Lung (tissue), 12 donors: Measurements from ENCODE around the gene HUNK. TPM values are rescaled to one million over a fixed set of nuclear protein-coding genes. Genes with fewer than 3 reads are reported as not detected.
"Not testable (repeated sequence)": the region's sequence is repeated elsewhere in the genome, so short reads cannot be mapped to it uniquely, and the experiment has no call there.

Source experiments
- ATAC-seq: fragments of 200-7000 bp; cut with Tn5 transposase; one replicate; pipeline ENCODE4 v1.9.1; 2020; ENCODE audit warnings: moderate number of reproducible peaks; ENCODE audit not compliant: insufficient read depth, low FRiP score
- DNase-seq, 3 donors: peaks; one replicate each; pipeline ENCODE4 v3.0.0-alpha.2; 2013 to 2017
- H3K27ac ChIP-seq, 2 donors: one replicate each; pipeline ENCODE4 v1.5.1; 2013; ENCODE audit warnings: mild to moderate bottlenecking in 2 of 2, moderate library complexity in 2 of 2, control low read depth in 1 of 2, inconsistent platforms in 1 of 2, low read depth in 1 of 2, low read length in 1 of 2
- H3K27me3 ChIP-seq, 3 donors: one replicate each; pipeline ENCODE4 v1.5.1; 2013; ENCODE audit warnings: low read length in 2 of 3; ENCODE audit not compliant: control insufficient read depth in 3 of 3, insufficient read depth in 3 of 3
- H3K36me3 ChIP-seq, 4 donors: one replicate each; pipeline ENCODE4 v1.5.1; 2013; ENCODE audit warnings: low read length in 4 of 4, mild to moderate bottlenecking in 1 of 4, moderate library complexity in 1 of 4; ENCODE audit not compliant: control insufficient read depth in 4 of 4, insufficient read depth in 4 of 4
- H3K4me1 ChIP-seq, 5 donors: one replicate each; pipeline ENCODE4 v1.5.1; 2013; ENCODE audit warnings: low read length in 5 of 5, mild to moderate bottlenecking in 2 of 5, moderate library complexity in 1 of 5; ENCODE audit not compliant: control insufficient read depth in 5 of 5, insufficient read depth in 5 of 5
- H3K4me3 ChIP-seq: one replicate; pipeline ENCODE4 v1.5.1; 2013; ENCODE audit warnings: mild to moderate bottlenecking, control low read depth, moderate library complexity
- H3K9ac ChIP-seq, 2 donors: one replicate each; pipeline ENCODE4 v1.5.1; 2013; ENCODE audit warnings: low read length in 2 of 2, control low read depth in 1 of 2; ENCODE audit not compliant: insufficient read depth in 1 of 2
- H3K9me3 ChIP-seq, 4 donors: one replicate each; pipeline ENCODE4 v1.5.1; 2013; ENCODE audit warnings: low read length in 3 of 4, mild to moderate bottlenecking in 1 of 4, moderate library complexity in 1 of 4; ENCODE audit not compliant: control insufficient read depth in 4 of 4, insufficient read depth in 3 of 4
- WGBS, 2 donors: extraction: QIAGEN DNeasy Blood & Tissue Kit; methylation state at CpG; one replicate each; pipeline ENCODE4 v1.1.7; 2013; 5-methylcytosine and 5-hydroxymethylcytosine counted together
- polyA plus RNA-seq, 2 donors: library from polyadenylated mRNA; stranded (reverse); fragments of 200-250 nt; gene quantifications; one replicate each; pipeline ENCODE4 v1.2.1, GENCODE V29; 2013
- total RNA-seq, 2 donors: library from RNA; depleted of rRNA in 1 of 2; stranded (reverse); fragments of >200 nt in 1 of 2; gene quantifications; one replicate each; pipeline ENCODE4 v1.2.1, GENCODE V29; 2014 to 2021
- TF ChIP-seq, protein P1 (sequence below): IDR thresholded peaks from 2 replicates; pipeline ENCODE4 v1.5.1; 2012; ENCODE audit warnings: mild to moderate bottlenecking; ENCODE audit errors: control extremely low read depth, extremely low read depth
- donor health status: control.
- donor health status: control.
- donor health status: Bipolar disorder and iron deficiency.
- donor health status: healthy.
- donor health status: DM: yes; HTN: yes; CAD: no.

The HUNK gene
- total and polyA plus RNA-seq, 4 donors, result 0.27 to 2.4 (median 1.4) TPM

DNA sequence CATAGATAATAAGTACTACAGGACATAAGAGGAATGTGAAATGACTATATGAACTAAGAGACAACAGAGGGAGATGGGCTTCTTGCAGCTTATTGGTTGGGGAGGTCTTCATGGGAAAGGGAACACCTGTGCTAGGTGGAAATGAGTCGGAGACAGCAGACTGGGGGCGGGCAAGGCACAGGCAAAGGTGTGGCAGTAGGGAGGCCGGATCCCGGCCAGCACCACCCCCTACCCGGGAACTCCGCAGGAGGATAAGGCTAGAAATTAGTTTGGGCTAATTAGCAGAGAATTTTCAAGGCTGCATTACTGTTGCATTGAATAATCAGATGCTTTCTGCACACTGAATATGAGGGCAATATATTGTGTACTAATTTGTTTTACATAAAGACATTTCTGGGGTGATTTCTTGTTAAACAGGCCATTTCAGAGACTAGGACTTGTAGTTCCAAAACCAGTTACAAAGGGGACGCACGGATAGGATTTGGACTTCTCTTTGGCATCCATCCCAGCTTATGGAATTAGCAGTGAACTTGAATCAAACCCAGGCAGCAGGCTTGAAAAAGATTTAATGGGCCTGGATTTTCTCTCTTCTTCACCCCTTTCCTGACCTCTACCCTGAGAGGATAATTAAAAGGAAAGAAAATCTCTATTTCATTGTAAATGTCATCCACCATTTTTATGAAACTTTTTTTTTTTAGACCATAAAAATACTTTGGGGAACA lies 2.2 kb upstream of the HUNK start:
- DNase-seq (peak in 2 of 3 donors; percentile 72 to 73), ATAC-seq (no peak)
- peaks cover 0 to 30% (median 7%) of the 10 kb centered on the region in 5 donors for H3K4me1 ChIP-seq
- peaks cover 0 to 10% (median 5%) of the 10 kb centered on the region in 3 donors for H3K27me3 ChIP-seq
- H3K9ac ChIP-seq, result no peak overlapping the region
- 67 to 78% methylated on average over 8 of the region's 8 CpGs for WGBS, 2 donors
- no peaks in the 10 kb centered on the region for H3K36me3 ChIP-seq
- H3K9me3 ChIP-seq, result peaks cover 0 to 3% (median 0%) of the 10 kb centered on the region in 4 donors
- H3K4me3 ChIP-seq, result no peak overlapping the region
- no peak overlapping the region for H3K27ac ChIP-seq
- TF ChIP-seq, protein P1, sequence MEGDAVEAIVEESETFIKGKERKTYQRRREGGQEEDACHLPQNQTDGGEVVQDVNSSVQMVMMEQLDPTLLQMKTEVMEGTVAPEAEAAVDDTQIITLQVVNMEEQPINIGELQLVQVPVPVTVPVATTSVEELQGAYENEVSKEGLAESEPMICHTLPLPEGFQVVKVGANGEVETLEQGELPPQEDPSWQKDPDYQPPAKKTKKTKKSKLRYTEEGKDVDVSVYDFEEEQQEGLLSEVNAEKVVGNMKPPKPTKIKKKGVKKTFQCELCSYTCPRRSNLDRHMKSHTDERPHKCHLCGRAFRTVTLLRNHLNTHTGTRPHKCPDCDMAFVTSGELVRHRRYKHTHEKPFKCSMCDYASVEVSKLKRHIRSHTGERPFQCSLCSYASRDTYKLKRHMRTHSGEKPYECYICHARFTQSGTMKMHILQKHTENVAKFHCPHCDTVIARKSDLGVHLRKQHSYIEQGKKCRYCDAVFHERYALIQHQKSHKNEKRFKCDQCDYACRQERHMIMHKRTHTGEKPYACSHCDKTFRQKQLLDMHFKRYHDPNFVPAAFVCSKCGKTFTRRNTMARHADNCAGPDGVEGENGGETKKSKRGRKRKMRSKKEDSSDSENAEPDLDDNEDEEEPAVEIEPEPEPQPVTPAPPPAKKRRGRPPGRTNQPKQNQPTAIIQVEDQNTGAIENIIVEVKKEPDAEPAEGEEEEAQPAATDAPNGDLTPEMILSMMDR, result no peak

DNA sequence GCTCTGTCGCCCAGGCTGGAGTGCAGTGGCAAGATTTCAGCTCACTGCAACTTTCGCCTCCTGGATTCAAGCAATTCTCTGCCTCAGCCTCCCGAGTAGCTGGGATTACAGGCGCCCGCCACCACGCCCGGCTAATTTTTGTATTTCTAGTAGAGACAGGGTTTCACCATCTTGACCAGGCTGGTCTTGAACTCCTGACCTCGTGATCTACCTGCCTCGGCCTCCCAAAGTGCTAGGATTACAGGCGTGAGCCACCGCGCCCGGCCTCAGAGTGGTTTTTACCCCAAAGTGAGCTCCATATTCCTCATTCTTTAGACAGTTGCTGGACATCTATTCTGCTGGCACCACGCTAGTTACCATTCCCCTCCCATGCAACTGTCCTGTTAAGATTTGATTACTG lies 1.4 kb upstream of the HUNK start:
- not testable (repeated sequence) for H3K27ac ChIP-seq, H3K9me3 ChIP-seq, H3K9ac ChIP-seq, ATAC-seq, H3K36me3 ChIP-seq, H3K4me3 ChIP-seq, DNase-seq
- Histone ChIP-seq H3K4me1 (peaks cover 0 to 36% (median 7%) of the 10 kb centered on the region in 5 donors), H3K27me3 (peaks cover 0 to 10% (median 5%) of the 10 kb centered on the region in 3 donors)
- WGBS, 2 donors, result 93 to 95% methylated on average over 14 of the region's 14 CpGs

DNA sequence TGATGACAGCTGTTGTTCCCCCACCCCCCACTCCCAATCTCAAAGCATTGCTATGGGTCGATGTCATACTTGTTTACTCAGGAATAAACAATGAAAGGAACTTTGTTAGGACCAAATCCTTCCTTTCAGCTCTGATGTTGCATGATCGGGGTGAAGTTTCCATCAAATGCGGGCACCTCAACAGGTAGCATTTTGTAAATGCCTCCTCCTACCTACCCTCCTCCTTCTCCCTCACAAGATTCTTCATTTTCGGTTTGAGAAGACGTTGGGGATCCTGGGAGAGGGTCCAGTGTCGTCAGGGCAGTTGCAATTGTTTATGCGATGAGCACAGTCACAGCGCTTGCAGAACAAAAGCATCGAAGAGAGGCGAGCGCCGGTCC lies 758 bp upstream of the HUNK start:
- peaks cover 0 to 36% (median 7%) of the 10 kb centered on the region in 5 donors for H3K4me1 ChIP-seq
- TF ChIP-seq, protein P1, result no peak
- peaks cover 0 to 10% (median 5%) of the 10 kb centered on the region in 3 donors for H3K27me3 ChIP-seq
- DNase-seq (peak in 1 of 3 donors; percentile 45), ATAC-seq (no peak)
- H3K27ac ChIP-seq, result no peak overlapping the region
- WGBS, 2 donors, result 5 to 8% methylated on average over 12 of the region's 12 CpGs
- H3K4me3 ChIP-seq, result no peak overlapping the region
- peaks cover 0 to 3% (median 0%) of the 10 kb centered on the region in 4 donors for H3K9me3 ChIP-seq
- H3K36me3 ChIP-seq, result no peaks in the 10 kb centered on the region
- peak overlapping the region; percentile 4 to 12 for H3K9ac ChIP-seq

DNA sequence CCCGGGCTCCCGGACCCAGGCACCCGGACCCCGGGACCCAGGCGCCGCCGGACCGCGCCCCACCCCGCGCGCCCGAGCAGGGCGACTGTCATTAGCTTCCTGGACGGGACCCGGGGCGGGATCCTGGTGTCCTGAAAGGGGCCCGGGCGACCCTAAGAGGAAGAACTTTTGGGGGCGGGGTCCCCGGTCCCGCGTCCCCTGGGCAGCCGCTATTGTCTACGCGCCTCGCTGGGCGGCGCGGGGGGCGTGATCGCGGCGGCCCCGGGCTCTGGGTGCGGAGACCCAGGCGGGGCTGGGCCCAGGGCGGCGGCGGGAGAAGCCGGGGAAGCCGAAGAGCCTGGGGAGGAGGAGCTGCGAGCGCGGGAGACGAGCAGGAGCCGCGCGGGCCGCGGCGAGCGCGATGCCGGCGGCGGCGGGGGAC lies 465 bp downstream of the HUNK start:
- whole genome bisulfite sequencing, 2 donors, result 0% methylated on average over 33 to 58 of the region's 58 CpGs
- DNase-seq (peak; percentile 44 to 58 (median 56)), ATAC-seq (peak; percentile 36)
- Histone ChIP-seq H3K9ac (no peak overlapping the region), H3K36me3 (no peaks in the 10 kb centered on the region), H3K4me3 (peak overlapping the region; percentile 32), H3K9me3 (peaks cover 0 to 3% (median 0%) of the 10 kb centered on the region in 4 donors), H3K27me3 (peaks cover 0 to 10% (median 5%) of the 10 kb centered on the region in 3 donors), H3K4me1 (peaks cover 0 to 36% (median 7%) of the 10 kb centered on the region in 5 donors), H3K27ac (no peak overlapping the region)
- TF ChIP-seq, protein P1, result no peak
